Mammary epithelial cell (primary cell): ENCODE measurements around the gene DARS2.
"Not testable (repeated sequence)": the region's sequence is repeated elsewhere in the genome, so short reads cannot be mapped to it uniquely, and the experiment has no call there.

ENCODE experiments used
- EZH2 ChIP-seq: IDR thresholded peaks from 2 replicates; pipeline ENCODE4 v1.6.1; 2012; ENCODE audit warnings: low read length, inconsistent platforms, borderline replicate concordance
- TF ChIP-seq, protein P1 (sequence below), 2 donors: IDR thresholded peaks in 1 of 2; conservative IDR thresholded peaks in 1 of 2; 2 replicates each; pipeline ENCODE4 v1.5.1; 2011 to 2012; ENCODE audit warnings: inconsistent platforms in 2 of 2, low read length in 2 of 2, mild to moderate bottlenecking in 2 of 2, control low read depth in 1 of 2, low read depth in 1 of 2; ENCODE audit not compliant: insufficient read depth in 1 of 2; ENCODE audit errors: extremely low read depth in 1 of 2

GRCh38 chr1:173862146-173862768 is 37.8 kb downstream of the DARS2 start:
- TF ChIP-seq, protein P1, sequence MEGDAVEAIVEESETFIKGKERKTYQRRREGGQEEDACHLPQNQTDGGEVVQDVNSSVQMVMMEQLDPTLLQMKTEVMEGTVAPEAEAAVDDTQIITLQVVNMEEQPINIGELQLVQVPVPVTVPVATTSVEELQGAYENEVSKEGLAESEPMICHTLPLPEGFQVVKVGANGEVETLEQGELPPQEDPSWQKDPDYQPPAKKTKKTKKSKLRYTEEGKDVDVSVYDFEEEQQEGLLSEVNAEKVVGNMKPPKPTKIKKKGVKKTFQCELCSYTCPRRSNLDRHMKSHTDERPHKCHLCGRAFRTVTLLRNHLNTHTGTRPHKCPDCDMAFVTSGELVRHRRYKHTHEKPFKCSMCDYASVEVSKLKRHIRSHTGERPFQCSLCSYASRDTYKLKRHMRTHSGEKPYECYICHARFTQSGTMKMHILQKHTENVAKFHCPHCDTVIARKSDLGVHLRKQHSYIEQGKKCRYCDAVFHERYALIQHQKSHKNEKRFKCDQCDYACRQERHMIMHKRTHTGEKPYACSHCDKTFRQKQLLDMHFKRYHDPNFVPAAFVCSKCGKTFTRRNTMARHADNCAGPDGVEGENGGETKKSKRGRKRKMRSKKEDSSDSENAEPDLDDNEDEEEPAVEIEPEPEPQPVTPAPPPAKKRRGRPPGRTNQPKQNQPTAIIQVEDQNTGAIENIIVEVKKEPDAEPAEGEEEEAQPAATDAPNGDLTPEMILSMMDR (conservative IDR thresholded peaks at IDR 0.05 in 1 of 2, IDR thresholded peaks at IDR 0.05 in 1 of 2; ENCODE audit: extremely low read depth in 1 of 2, insufficient read depth in 1 of 2, low read depth in 1 of 2, low read length in 2 of 2) = not testable (repeated sequence)
- not testable (repeated sequence) for TF ChIP-seq EZH2
